Measurements from ENCODE around the gene TTC4.
A peak's percentile ranks its signal among the peaks of the same experiment; 100 is the strongest.

TTC4 gene

GRCh38 chr1:54668567-54668966 is 47.1 kb upstream of the TTC4 start:
- H3K27me3 ChIP-seq (ENCODE audit: control insufficient read depth, low read length), result no peaks in the 10 kb centered on the region; the same call in 1 of the 2 replicates
- no peak overlapping the region for H3K27ac ChIP-seq (ENCODE audit: low read depth, low read length)
- no peak overlapping the region for H3K4me2 ChIP-seq (ENCODE audit: low read length)
- no peaks in the 10 kb centered on the region for H3K79me2 ChIP-seq (ENCODE audit: control insufficient read depth, low read length)
- no peaks in the 10 kb centered on the region for H3K9me3 ChIP-seq (ENCODE audit: control insufficient read depth, insufficient read depth, low read length)
- no peak overlapping the region for H3K4me3 ChIP-seq (ENCODE audit: low read length)
- H3F3A ChIP-seq (ENCODE audit: control insufficient read depth, insufficient read depth), result no peaks in the 10 kb centered on the region
- H3K9me2 ChIP-seq (replicated peaks; ENCODE audit: control insufficient read depth, low read length), result no peaks in the 10 kb centered on the region
- H3K36me3 ChIP-seq (ENCODE audit: control insufficient read depth, low read length), result no peaks in the 10 kb centered on the region
- H3K4me1 ChIP-seq (ENCODE audit: control insufficient read depth, low read length), result no peaks in the 10 kb centered on the region
- H4K20me1 ChIP-seq (ENCODE audit: control insufficient read depth, insufficient read depth, low read depth, low read length), result no peaks in the 10 kb centered on the region
- TF ChIP-seq EZH2phosphoT487 (IDR thresholded peaks at IDR 0.05; ENCODE audit: borderline replicate concordance, low read length), result no peak
- TF ChIP-seq CTCF (IDR thresholded peaks at IDR 0.05; ENCODE audit: low read depth, low read length, poor library complexity, severe bottlenecking), result no peak

GRCh38 chr1:54671985-54672608 is 43.6 kb upstream of the TTC4 start:
- Histone ChIP-seq H3K79me2 (ENCODE audit: control insufficient read depth, low read length) (no peaks in the 10 kb centered on the region), H3K9me2 (replicated peaks; ENCODE audit: control insufficient read depth, low read length) (no peaks in the 10 kb centered on the region), H3K4me2 (ENCODE audit: low read length) (no peak overlapping the region), H3K27me3 (ENCODE audit: control insufficient read depth, low read length) (no peaks in the 10 kb centered on the region; the same call in 1 of the 2 replicates), H3K4me3 (ENCODE audit: low read length) (no peak overlapping the region), H3F3A (ENCODE audit: control insufficient read depth, insufficient read depth) (no peaks in the 10 kb centered on the region), H4K20me1 (ENCODE audit: control insufficient read depth, insufficient read depth, low read depth, low read length) (no peaks in the 10 kb centered on the region), H3K4me1 (ENCODE audit: control insufficient read depth, low read length) (no peaks in the 10 kb centered on the region), H3K36me3 (ENCODE audit: control insufficient read depth, low read length) (no peaks in the 10 kb centered on the region), H3K27ac (ENCODE audit: low read depth, low read length) (no peak overlapping the region), H3K9me3 (ENCODE audit: control insufficient read depth, insufficient read depth, low read length) (no peaks in the 10 kb centered on the region)
- peak; percentile 84 for TF ChIP-seq CTCF (IDR thresholded peaks at IDR 0.05; ENCODE audit: low read depth, low read length, poor library complexity, severe bottlenecking)
- no peak for TF ChIP-seq EZH2phosphoT487 (IDR thresholded peaks at IDR 0.05; ENCODE audit: borderline replicate concordance, low read length)

- Histone ChIP-seq H3K27ac (ENCODE audit: low read depth, low read length) (no peak overlapping the region), H3K27me3 (ENCODE audit: control insufficient read depth, low read length) (no peaks in the 10 kb centered on the region; the same call in 1 of the 2 replicates), H3K36me3 (ENCODE audit: control insufficient read depth, low read length) (no peaks in the 10 kb centered on the region), H3K4me2 (ENCODE audit: low read length) (no peak overlapping the region), H3K4me3 (ENCODE audit: low read length) (no peak overlapping the region), H3K4me1 (ENCODE audit: control insufficient read depth, low read length) (no peaks in the 10 kb centered on the region), H3K9me2 (replicated peaks; ENCODE audit: control insufficient read depth, low read length) (no peaks in the 10 kb centered on the region), H4K20me1 (ENCODE audit: control insufficient read depth, insufficient read depth, low read depth, low read length) (no peaks in the 10 kb centered on the region), H3K79me2 (ENCODE audit: control insufficient read depth, low read length) (no peaks in the 10 kb centered on the region), H3K9me3 (ENCODE audit: control insufficient read depth, insufficient read depth, low read length) (no peaks in the 10 kb centered on the region), H3F3A (ENCODE audit: control insufficient read depth, insufficient read depth) (no peaks in the 10 kb centered on the region)
- TF ChIP-seq CTCF (IDR thresholded peaks at IDR 0.05; ENCODE audit: low read depth, low read length, poor library complexity, severe bottlenecking) (no peak), EZH2phosphoT487 (IDR thresholded peaks at IDR 0.05; ENCODE audit: borderline replicate concordance, low read length) (no peak)
These were observed 36.7 kb upstream of the TTC4 start for GRCh38 chr1:54678776-54679643.

All from DOHH2 (cell line).